Hepatocyte (in vitro differentiated cells): ENCODE results near the gene TMCC3. TPM values are rescaled to one million over a fixed set of nuclear protein-coding genes. Genes with fewer than 3 reads are reported as not detected.

ENCODE experiments used
- DNase-seq: peaks from one replicate; pipeline ENCODE4 v3.0.0-alpha.2; 2016; ENCODE audit warnings: low spot score
- H2AFZ ChIP-seq: fragments of 200-600 bp; sonication (generic); 2 replicates; pipeline ENCODE4 v1.6.0; 2016; ENCODE audit warnings: antibody characterized with exemption, mild to moderate bottlenecking
- H3K27ac ChIP-seq: fragments of 200-600 bp; sonication (generic); 2 replicates; pipeline ENCODE4 v1.5.1; 2016; ENCODE audit warnings: mild to moderate bottlenecking
- H3K27me3 ChIP-seq: fragments of 200-600 bp; sonication (generic); 2 replicates; pipeline ENCODE4 v1.6.1; 2016
- H3K36me3 ChIP-seq: fragments of 200-600 bp; sonication (generic); replicated peaks from 2 replicates; pipeline ENCODE4 v1.5.1; 2016; ENCODE audit warnings: low read depth; ENCODE audit not compliant: insufficient read depth
- H3K4me1 ChIP-seq: fragments of 200-600 bp; sonication (generic); 2 replicates; pipeline ENCODE4 v1.5.1; 2016; ENCODE audit warnings: mild to moderate bottlenecking, moderate library complexity; ENCODE audit not compliant: insufficient read depth
- H3K4me2 ChIP-seq: fragments of 200-600 bp; sonication (generic); 2 replicates; pipeline ENCODE4 v1.6.0; 2016
- H3K4me3 ChIP-seq: fragments of 200-600 bp; sonication (generic); 2 replicates; pipeline ENCODE4 v1.5.1; 2016; ENCODE audit warnings: mild to moderate bottlenecking
- H3K79me2 ChIP-seq: fragments of 200-600 bp; sonication (generic); 2 replicates; pipeline ENCODE4 v1.6.0; 2017; ENCODE audit warnings: mild to moderate bottlenecking
- H3K9me2 ChIP-seq: fragments of 200-600 bp; sonication (generic); replicated peaks from 2 replicates; pipeline ENCODE4 v1.6.0; 2017; ENCODE audit warnings: mild to moderate bottlenecking; ENCODE audit not compliant: insufficient read depth
- H3K9me3 ChIP-seq: fragments of 200-600 bp; sonication (generic); 2 replicates; pipeline ENCODE4 v1.5.1; 2016; ENCODE audit warnings: low read depth, mild to moderate bottlenecking
- H4K20me1 ChIP-seq: fragments of 200-600 bp; sonication (generic); 2 replicates; pipeline ENCODE4 v1.6.0; 2016; ENCODE audit warnings: mild to moderate bottlenecking; ENCODE audit not compliant: insufficient read depth, poor library complexity, severe bottlenecking
- CTCF ChIP-seq: fragments of 200-600 bp; sonication (generic); IDR thresholded peaks from 2 replicates; pipeline ENCODE4 v1.5.1; 2016; ENCODE audit warnings: antibody characterized with exemption, mild to moderate bottlenecking; ENCODE audit not compliant: poor library complexity
- EZH2 ChIP-seq: fragments of 200-600 bp; sonication (generic); IDR thresholded peaks from 2 replicates; pipeline ENCODE4 v1.6.1; 2016; ENCODE audit warnings: antibody characterized with exemption, mild to moderate bottlenecking, borderline replicate concordance
- EZH2phosphoT487 ChIP-seq: fragments of 200-600 bp; sonication (generic); IDR thresholded peaks from one replicate; pipeline ENCODE4 v1.6.1; 2018; ENCODE audit warnings: antibody characterized with exemption, mild to moderate bottlenecking, low read depth, moderate library complexity; ENCODE audit not compliant: unreplicated experiment, severe bottlenecking
- WGBS: methylation state at CpG from one replicate; pipeline ENCODE4 v1.1.6; 2016; ENCODE audit warnings: low lambda C conversion rate; ENCODE audit errors: missing lambda C conversion rate; 5-methylcytosine and 5-hydroxymethylcytosine counted together
- polyA plus RNA-seq: library from polyadenylated mRNA; unstranded; fragments of >200 nt; fragmentation: Nextera tagmentation; extraction: Ambion mirVana; gene quantifications from 2 replicates; pipeline ENCODE4 v1.2.1, GENCODE V29; 2016
- total RNA-seq: library from RNA; depleted of rRNA; stranded (reverse); fragments of >200 nt; gene quantifications from 2 replicates; pipeline ENCODE4 v1.2.3, GENCODE V29; 2014

The TMCC3 gene
- total and polyA plus RNA-seq, 2 experiments from 2014 or later = 4.0 to 7.8 TPM

DNA sequence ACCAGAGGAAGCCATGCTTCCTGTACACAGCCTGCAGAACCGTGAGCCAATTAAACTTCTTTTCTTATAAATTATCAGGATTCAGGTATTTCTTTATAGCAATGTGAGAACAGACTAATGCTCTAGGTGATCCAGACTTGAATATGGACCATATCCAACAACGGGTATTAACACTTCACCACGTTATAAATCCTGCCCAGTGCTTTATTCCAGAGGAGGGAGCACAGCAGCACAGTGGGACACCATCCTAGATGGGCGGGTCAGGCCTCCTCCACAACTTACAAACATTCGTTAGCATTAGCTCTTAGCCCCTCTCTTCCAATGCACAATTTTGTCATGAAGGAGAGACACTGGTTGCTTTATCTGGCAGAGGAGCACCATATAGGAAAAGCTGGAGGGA, 66.0 kb downstream of the TMCC3 start:
- Histone ChIP-seq H3K4me2 (no peak overlapping the region), H4K20me1 (no peaks in the 10 kb centered on the region), H3K4me3 (no peak overlapping the region), H3K9me2 (no peaks in the 10 kb centered on the region), H3K79me2 (no peaks in the 10 kb centered on the region), H3K9me3 (no peaks in the 10 kb centered on the region), H3K36me3 (no peaks in the 10 kb centered on the region), H3K4me1 (no peaks in the 10 kb centered on the region), H3K27ac (no peak overlapping the region), H3K27me3 (no peaks in the 10 kb centered on the region), H2AFZ (no peak overlapping the region)
- DNase-seq = no peak
- 87% methylated on average over 5 of the region's 5 CpGs for WGBS
- TF ChIP-seq EZH2 = no peak
- no peak for TF ChIP-seq EZH2phosphoT487
- no peak for TF ChIP-seq CTCF

- Histone ChIP-seq H3K27ac (no peak overlapping the region), H3K36me3 (no peaks in the 10 kb centered on the region), H3K4me1 (no peaks in the 10 kb centered on the region), H4K20me1 (no peaks in the 10 kb centered on the region), H2AFZ (no peak overlapping the region), H3K27me3 (no peaks in the 10 kb centered on the region), H3K79me2 (no peaks in the 10 kb centered on the region), H3K4me3 (no peak overlapping the region), H3K9me2 (no peaks in the 10 kb centered on the region), H3K4me2 (no peak overlapping the region), H3K9me3 (no peaks in the 10 kb centered on the region)
- WGBS = 99% methylated on average over 5 of the region's 5 CpGs
- DNase-seq = no peak
- TF ChIP-seq EZH2 (no peak), EZH2phosphoT487 (no peak), CTCF (no peak)
These were observed 67.8 kb downstream of the TMCC3 start for GRCh38 chr12:94582591-94582990.

GRCh38 chr12:94575645-94576403, 74.5 kb downstream of the TMCC3 start:
- 74% methylated on average over 12 of the region's 12 CpGs for WGBS

More at GRCh38 chr12:94575645-94576403, 74.5 kb downstream of the TMCC3 start:
- H3K4me1 ChIP-seq = peaks cover 3% of the 10 kb centered on the region
- no peaks in the 10 kb centered on the region for H4K20me1 ChIP-seq
- no peak for DNase-seq
- no peak overlapping the region for H3K4me3 ChIP-seq
- no peaks in the 10 kb centered on the region for H3K27me3 ChIP-seq
- H2AFZ ChIP-seq = no peak overlapping the region
- no peak overlapping the region for H3K4me2 ChIP-seq
- H3K9me2 ChIP-seq = no peaks in the 10 kb centered on the region
- no peaks in the 10 kb centered on the region for H3K79me2 ChIP-seq
- H3K36me3 ChIP-seq = no peaks in the 10 kb centered on the region
- no peaks in the 10 kb centered on the region for H3K9me3 ChIP-seq
- no peak overlapping the region for H3K27ac ChIP-seq
- TF ChIP-seq CTCF (no peak), EZH2phosphoT487 (no peak), EZH2 (no peak)
